Measurements from ENCODE around the gene AMD1.

AMD1 gene

GRCh38 chr6:110944681-110945151 lies 70.1 kb downstream of the AMD1 start:
- DNase-seq: peak; percentile 4
